GM19397 (cell line): ENCODE results near the gene NUDT6.
"Not testable (repeated sequence)": the region's sequence is repeated elsewhere in the genome, so short reads cannot be mapped to it uniquely, and the experiment has no call there.

Experiments used
- ATAC-seq: cut with Tn5 transposase; IDR thresholded peaks from one replicate; pipeline ENCODE4 v1.9.1; 2021; ENCODE audit warnings: mild to moderate bottlenecking, moderate library complexity; ENCODE audit not compliant: unreplicated experiment

The NUDT6 gene

GRCh38 chr4:122879001-122879400 is 43.4 kb downstream of the NUDT6 start:
- ATAC-seq = no peak

- no peak for ATAC-seq
Measured at GRCh38 chr4:122876456-122876855, 45.9 kb downstream of the NUDT6 start.

GRCh38 chr4:122875949-122876348 is 46.4 kb downstream of the NUDT6 start:
- no peak for ATAC-seq

- no peak for ATAC-seq
Measured at GRCh38 chr4:122873821-122874593, 48.4 kb downstream of the NUDT6 start.

- no peak for ATAC-seq
Measured at GRCh38 chr4:122873146-122873545, 49.3 kb downstream of the NUDT6 start.

- not testable (repeated sequence) for ATAC-seq
Measured at GRCh38 chr4:122868235-122868634, 54.2 kb downstream of the NUDT6 start.

- no peak for ATAC-seq
Measured at GRCh38 chr4:122865425-122865824, 57.0 kb downstream of the NUDT6 start.

- no peak for ATAC-seq
Measured at GRCh38 chr4:122863639-122864038, 58.8 kb downstream of the NUDT6 start.

- no peak for ATAC-seq
Measured at GRCh38 chr4:122861172-122861943, 61.0 kb downstream of the NUDT6 start.

GRCh38 chr4:122858705-122859104 is 63.7 kb downstream of the NUDT6 start:
- no peak for ATAC-seq

GRCh38 chr4:122857160-122857559 is 65.2 kb downstream of the NUDT6 start:
- ATAC-seq = no peak

- ATAC-seq = no peak
Measured at GRCh38 chr4:122855353-122855890, 67.0 kb downstream of the NUDT6 start.

GRCh38 chr4:122854447-122855352 is 67.7 kb downstream of the NUDT6 start:
- ATAC-seq = no peak

- no peak for ATAC-seq
Measured at GRCh38 chr4:122851568-122851967, 70.8 kb downstream of the NUDT6 start.

GRCh38 chr4:122849789-122850188 is 72.6 kb downstream of the NUDT6 start:
- ATAC-seq = not testable (repeated sequence)

- no peak for ATAC-seq
Measured at GRCh38 chr4:122847931-122848330, 74.5 kb downstream of the NUDT6 start.

- ATAC-seq = no peak
Measured at GRCh38 chr4:122845760-122846159, 76.6 kb downstream of the NUDT6 start.

- no peak for ATAC-seq
Measured at GRCh38 chr4:122845066-122845465, 77.3 kb downstream of the NUDT6 start.

GRCh38 chr4:122844391-122844790 is 78.0 kb downstream of the NUDT6 start:
- not testable (repeated sequence) for ATAC-seq

GRCh38 chr4:122842984-122843531 is 79.3 kb downstream of the NUDT6 start:
- no peak for ATAC-seq
